ENCODE results near the gene DEPP1.

DEPP1 gene

DNA sequence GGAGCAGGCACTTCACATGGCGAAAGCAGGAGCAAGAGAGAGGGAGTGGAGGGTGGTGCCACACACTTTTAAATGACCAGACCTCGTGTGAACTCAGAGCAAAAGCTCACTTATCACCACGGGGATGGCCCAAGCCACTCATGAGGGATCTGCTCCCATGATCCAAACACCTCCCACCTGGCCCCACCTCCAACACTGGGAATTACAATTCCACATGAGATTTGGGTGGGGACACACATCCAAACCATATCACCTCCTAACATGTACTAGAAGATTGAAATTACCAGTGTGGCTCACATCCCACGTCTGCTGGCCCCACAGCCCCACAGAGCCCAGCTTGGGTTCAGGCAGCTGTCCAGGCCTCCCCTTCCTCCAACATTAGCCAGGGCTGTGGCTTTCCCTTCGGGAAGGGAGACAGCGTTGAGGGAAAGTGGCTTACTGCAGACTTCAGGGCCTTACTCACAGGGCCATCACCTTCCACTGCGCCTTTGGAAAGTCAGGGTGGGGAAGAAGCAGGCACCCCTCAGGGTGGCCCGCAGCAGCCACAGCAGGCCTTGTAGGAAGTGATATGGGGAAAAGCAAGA is 7.7 kb downstream of the DEPP1 start:
- no peak for TF ChIP-seq SIN3A (IDR thresholded peaks at IDR 0.05; ENCODE audit: borderline replicate concordance, insufficient read depth, low read length)
- no peak for TF ChIP-seq FOXP2 (optimal IDR thresholded peaks at IDR 0.05; ENCODE audit: borderline replicate concordance, extremely low read depth, extremely low read length, insufficient read depth)
- no peak for TF ChIP-seq TAF1 (IDR thresholded peaks at IDR 0.05; ENCODE audit: borderline replicate concordance, insufficient read depth, low read length)
- no peak for TF ChIP-seq POLR2AphosphoS5 (IDR thresholded peaks at IDR 0.05; ENCODE audit: low read depth, low read length)
- TF ChIP-seq, protein P1, sequence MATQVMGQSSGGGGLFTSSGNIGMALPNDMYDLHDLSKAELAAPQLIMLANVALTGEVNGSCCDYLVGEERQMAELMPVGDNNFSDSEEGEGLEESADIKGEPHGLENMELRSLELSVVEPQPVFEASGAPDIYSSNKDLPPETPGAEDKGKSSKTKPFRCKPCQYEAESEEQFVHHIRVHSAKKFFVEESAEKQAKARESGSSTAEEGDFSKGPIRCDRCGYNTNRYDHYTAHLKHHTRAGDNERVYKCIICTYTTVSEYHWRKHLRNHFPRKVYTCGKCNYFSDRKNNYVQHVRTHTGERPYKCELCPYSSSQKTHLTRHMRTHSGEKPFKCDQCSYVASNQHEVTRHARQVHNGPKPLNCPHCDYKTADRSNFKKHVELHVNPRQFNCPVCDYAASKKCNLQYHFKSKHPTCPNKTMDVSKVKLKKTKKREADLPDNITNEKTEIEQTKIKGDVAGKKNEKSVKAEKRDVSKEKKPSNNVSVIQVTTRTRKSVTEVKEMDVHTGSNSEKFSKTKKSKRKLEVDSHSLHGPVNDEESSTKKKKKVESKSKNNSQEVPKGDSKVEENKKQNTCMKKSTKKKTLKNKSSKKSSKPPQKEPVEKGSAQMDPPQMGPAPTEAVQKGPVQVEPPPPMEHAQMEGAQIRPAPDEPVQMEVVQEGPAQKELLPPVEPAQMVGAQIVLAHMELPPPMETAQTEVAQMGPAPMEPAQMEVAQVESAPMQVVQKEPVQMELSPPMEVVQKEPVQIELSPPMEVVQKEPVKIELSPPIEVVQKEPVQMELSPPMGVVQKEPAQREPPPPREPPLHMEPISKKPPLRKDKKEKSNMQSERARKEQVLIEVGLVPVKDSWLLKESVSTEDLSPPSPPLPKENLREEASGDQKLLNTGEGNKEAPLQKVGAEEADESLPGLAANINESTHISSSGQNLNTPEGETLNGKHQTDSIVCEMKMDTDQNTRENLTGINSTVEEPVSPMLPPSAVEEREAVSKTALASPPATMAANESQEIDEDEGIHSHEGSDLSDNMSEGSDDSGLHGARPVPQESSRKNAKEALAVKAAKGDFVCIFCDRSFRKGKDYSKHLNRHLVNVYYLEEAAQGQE (IDR thresholded peaks at IDR 0.05; ENCODE audit: insufficient read depth in 1 of 2, low read depth in 2 of 2, low read length in 2 of 2): no peak

DNA sequence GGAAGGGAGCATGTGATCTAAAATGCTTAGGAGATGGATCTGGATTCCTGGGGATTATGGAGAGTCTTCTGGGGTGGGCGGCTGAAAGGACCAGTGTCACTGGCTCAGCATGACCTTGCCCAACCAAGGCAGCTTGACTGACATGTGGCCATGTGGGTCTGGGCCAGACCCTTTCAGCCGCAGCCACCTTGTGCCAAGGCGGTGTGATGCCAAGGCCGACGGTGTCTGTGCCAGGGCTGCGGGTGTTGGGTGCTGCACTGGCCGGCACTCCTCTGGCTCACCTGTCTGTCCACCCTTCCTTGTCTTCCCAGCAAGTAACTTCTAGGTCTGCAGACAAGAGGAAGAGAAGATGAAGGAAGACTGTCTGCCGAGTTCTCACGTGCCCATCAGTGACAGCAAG is 8.8 kb downstream of the DEPP1 start:
- no peak for TF ChIP-seq TAF1 (IDR thresholded peaks at IDR 0.05; ENCODE audit: borderline replicate concordance, insufficient read depth, low read length)
- TF ChIP-seq, protein P1 (IDR thresholded peaks at IDR 0.05; ENCODE audit: insufficient read depth in 1 of 2, low read depth in 2 of 2, low read length in 2 of 2): no peak
- TF ChIP-seq POLR2AphosphoS5 (IDR thresholded peaks at IDR 0.05; ENCODE audit: low read depth, low read length): no peak
- TF ChIP-seq FOXP2 (optimal IDR thresholded peaks at IDR 0.05; ENCODE audit: borderline replicate concordance, extremely low read depth, extremely low read length, insufficient read depth): no peak
- TF ChIP-seq SIN3A (IDR thresholded peaks at IDR 0.05; ENCODE audit: borderline replicate concordance, insufficient read depth, low read length): no peak

DNA sequence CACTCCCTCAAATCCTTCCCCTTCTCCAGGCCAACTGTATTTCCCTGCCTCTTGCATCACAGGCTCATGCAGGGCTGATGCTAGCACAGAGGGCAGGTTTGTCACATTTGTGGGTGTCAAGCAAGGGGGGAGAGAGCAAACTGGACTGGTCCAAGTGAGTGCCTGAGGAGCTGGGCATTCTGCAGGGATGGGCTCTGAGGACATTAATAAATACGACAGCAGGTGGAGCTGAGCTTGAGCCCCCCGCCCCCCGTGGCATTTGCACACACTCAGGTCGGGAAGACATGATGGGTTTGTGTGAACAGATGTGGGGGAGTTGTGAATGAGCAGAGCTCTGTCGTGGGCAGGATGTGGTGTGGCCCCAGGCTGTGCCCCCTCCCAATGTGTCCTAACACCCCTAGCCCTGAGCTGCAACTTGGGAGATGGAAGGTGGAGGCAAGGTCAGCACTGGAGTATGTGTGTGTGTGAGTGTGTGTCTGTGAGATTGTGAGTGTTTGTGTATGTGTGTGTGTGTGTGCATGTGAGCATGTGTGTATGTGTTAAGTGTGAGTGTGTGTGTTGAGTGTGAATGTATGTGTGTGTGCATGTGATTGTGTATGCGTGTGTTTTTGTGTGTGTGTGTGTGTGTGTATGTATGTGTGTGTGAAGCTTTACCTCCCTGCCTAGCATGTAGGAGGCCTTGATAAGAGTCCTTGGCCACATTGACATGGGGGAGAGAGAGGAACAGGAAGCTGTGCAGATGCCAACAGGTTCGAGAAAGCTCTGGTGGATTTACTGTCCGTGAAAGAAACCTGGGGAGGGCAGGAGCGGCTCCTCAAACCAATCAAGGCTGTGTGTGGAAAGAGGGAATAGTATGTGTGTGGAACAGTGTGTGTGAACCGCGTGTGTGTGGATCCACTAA is 9.9 kb downstream of the DEPP1 start:
- TF ChIP-seq FOXP2 (optimal IDR thresholded peaks at IDR 0.05; ENCODE audit: borderline replicate concordance, extremely low read depth, extremely low read length, insufficient read depth) (no peak), TAF1 (IDR thresholded peaks at IDR 0.05; ENCODE audit: borderline replicate concordance, insufficient read depth, low read length) (no peak)

GRCh38 chr10:44968091-44968490 is 10.5 kb downstream of the DEPP1 start:
- TF ChIP-seq SIN3A (IDR thresholded peaks at IDR 0.05; ENCODE audit: borderline replicate concordance, insufficient read depth, low read length): no peak
- no peak for TF ChIP-seq FOXP2 (optimal IDR thresholded peaks at IDR 0.05; ENCODE audit: borderline replicate concordance, extremely low read depth, extremely low read length, insufficient read depth)
- TF ChIP-seq POLR2AphosphoS5 (IDR thresholded peaks at IDR 0.05; ENCODE audit: low read depth, low read length): no peak
- TF ChIP-seq, protein P1 (IDR thresholded peaks at IDR 0.05; ENCODE audit: insufficient read depth in 1 of 2, low read depth in 2 of 2, low read length in 2 of 2): no peak
- TF ChIP-seq TAF1 (IDR thresholded peaks at IDR 0.05; ENCODE audit: borderline replicate concordance, insufficient read depth, low read length): no peak

- no peak for TF ChIP-seq FOXP2 (optimal IDR thresholded peaks at IDR 0.05; ENCODE audit: borderline replicate concordance, extremely low read depth, extremely low read length, insufficient read depth)
- TF ChIP-seq SIN3A (IDR thresholded peaks at IDR 0.05; ENCODE audit: borderline replicate concordance, insufficient read depth, low read length): no peak
- TF ChIP-seq, protein P1 (IDR thresholded peaks at IDR 0.05; ENCODE audit: insufficient read depth in 1 of 2, low read depth in 2 of 2, low read length in 2 of 2): no peak
- TF ChIP-seq POLR2AphosphoS5 (IDR thresholded peaks at IDR 0.05; ENCODE audit: low read depth, low read length): no peak
- TF ChIP-seq TAF1 (IDR thresholded peaks at IDR 0.05; ENCODE audit: borderline replicate concordance, insufficient read depth, low read length): no peak
Measured at GRCh38 chr10:44967616-44968015, 11.0 kb downstream of the DEPP1 start.
